ENCODE measurements around the gene CCNO.
A peak's percentile ranks its signal among the peaks of the same experiment; 100 is the strongest.

Gene CCNO

GRCh38 chr5:55219770-55220169 lies 13.6 kb downstream of the CCNO start:
- Histone ChIP-seq H4K8ac (ENCODE audit: low read depth, low read length) (no peak overlapping the region), H2BK5ac (ENCODE audit: low read length) (no peak overlapping the region), H3K4ac (ENCODE audit: low read depth, low read length) (no peak overlapping the region), H4K5ac (ENCODE audit: low read length) (no peak overlapping the region), H3K4me1 (ENCODE audit: control insufficient read depth, low read depth, low read length) (no peaks in the 10 kb centered on the region), H3K9ac (ENCODE audit: low read length) (no peak overlapping the region), H3K56ac (ENCODE audit: low read length) (no peak overlapping the region), H3K27me3 (ENCODE audit: insufficient read depth, low read length, poor library complexity) (peaks cover 36% of the 10 kb centered on the region), H2BK120ac (ENCODE audit: low read depth, low read length) (no peak overlapping the region), H3K36me3 (ENCODE audit: control insufficient read depth, insufficient read depth, low read length) (no peaks in the 10 kb centered on the region), H3K79me2 (ENCODE audit: control insufficient read depth, insufficient read depth, low read length) (no peaks in the 10 kb centered on the region), H2AK5ac (ENCODE audit: low read length) (no peak overlapping the region), H3K18ac (ENCODE audit: low read length) (no peak overlapping the region), H2BK15ac (replicated peaks; ENCODE audit: low read depth) (no peak overlapping the region), H3K23ac (ENCODE audit: low read length) (no peak overlapping the region), H3K79me1 (ENCODE audit: low read length) (no peaks in the 10 kb centered on the region), H3K4me3 (ENCODE audit: low read length) (no peak overlapping the region), H3K4me2 (ENCODE audit: low read length) (no peak overlapping the region), H3K27ac (ENCODE audit: low read depth, low read length) (no peak overlapping the region)
- no CpG with 5 or more reads among the region's 3 CpGs for WGBS (ENCODE audit: extremely low coverage, insufficient coverage, low lambda C conversion rate)
- DNase-seq = no peak

DNA sequence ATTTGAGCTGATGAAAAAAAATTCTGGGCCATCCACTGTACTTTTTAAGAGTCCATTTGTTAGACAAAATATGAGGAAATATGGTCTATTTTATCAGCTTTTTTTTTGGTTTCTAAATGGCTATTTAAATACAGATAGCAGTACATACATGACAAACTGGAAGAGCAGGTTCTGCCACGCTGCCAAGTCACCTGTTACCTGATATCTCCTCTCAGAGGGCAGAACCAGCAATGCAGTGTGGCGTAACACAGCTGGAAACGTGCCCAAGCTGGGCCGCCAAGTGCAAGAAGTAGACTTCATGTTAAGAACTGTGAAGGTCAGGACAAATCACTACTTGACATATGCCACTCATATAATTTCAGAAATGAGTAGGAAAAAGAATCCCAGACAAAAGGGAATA lies 14.4 kb downstream of the CCNO start:
- H3K79me2 ChIP-seq (ENCODE audit: control insufficient read depth, insufficient read depth, low read length) = no peaks in the 10 kb centered on the region
- no peak overlapping the region for H3K9ac ChIP-seq (ENCODE audit: low read length)
- no peak overlapping the region for H3K18ac ChIP-seq (ENCODE audit: low read length)
- no peak overlapping the region for H2BK15ac ChIP-seq (replicated peaks; ENCODE audit: low read depth)
- no peak overlapping the region for H4K8ac ChIP-seq (ENCODE audit: low read depth, low read length)
- H2BK5ac ChIP-seq (ENCODE audit: low read length) = no peak overlapping the region
- H3K27ac ChIP-seq (ENCODE audit: low read depth, low read length) = no peak overlapping the region
- no peak overlapping the region for H3K4me2 ChIP-seq (ENCODE audit: low read length)
- peaks cover 28% of the 10 kb centered on the region for H3K27me3 ChIP-seq (ENCODE audit: insufficient read depth, low read length, poor library complexity)
- no peaks in the 10 kb centered on the region for H3K36me3 ChIP-seq (ENCODE audit: control insufficient read depth, insufficient read depth, low read length)
- H3K23ac ChIP-seq (ENCODE audit: low read length) = no peak overlapping the region
- H4K5ac ChIP-seq (ENCODE audit: low read length) = no peak overlapping the region
- no peak overlapping the region for H2BK120ac ChIP-seq (ENCODE audit: low read depth, low read length)
- H3K4ac ChIP-seq (ENCODE audit: low read depth, low read length) = no peak overlapping the region
- no peaks in the 10 kb centered on the region for H3K79me1 ChIP-seq (ENCODE audit: low read length)
- no peak overlapping the region for H2AK5ac ChIP-seq (ENCODE audit: low read length)
- no peak overlapping the region for H3K4me3 ChIP-seq (ENCODE audit: low read length)
- WGBS (ENCODE audit: extremely low coverage, insufficient coverage, low lambda C conversion rate) = no CpG with 5 or more reads among the region's 4 CpGs
- no peak overlapping the region for H3K56ac ChIP-seq (ENCODE audit: low read length)
- DNase-seq = peak; percentile 66
- H3K4me1 ChIP-seq (ENCODE audit: control insufficient read depth, low read depth, low read length) = no peaks in the 10 kb centered on the region

GRCh38 chr5:55211184-55211874 lies 22.1 kb downstream of the CCNO start:
- Histone ChIP-seq H3K23ac (ENCODE audit: low read length) (no peak overlapping the region), H3K36me3 (ENCODE audit: control insufficient read depth, insufficient read depth, low read length) (no peaks in the 10 kb centered on the region), H3K18ac (ENCODE audit: low read length) (no peak overlapping the region), H2BK15ac (replicated peaks; ENCODE audit: low read depth) (no peak overlapping the region), H3K4me1 (ENCODE audit: control insufficient read depth, low read depth, low read length) (no peaks in the 10 kb centered on the region), H4K5ac (ENCODE audit: low read length) (no peak overlapping the region), H3K79me2 (ENCODE audit: control insufficient read depth, insufficient read depth, low read length) (no peaks in the 10 kb centered on the region), H3K27me3 (ENCODE audit: insufficient read depth, low read length, poor library complexity) (no peaks in the 10 kb centered on the region), H3K56ac (ENCODE audit: low read length) (no peak overlapping the region), H3K79me1 (ENCODE audit: low read length) (no peaks in the 10 kb centered on the region), H3K4me3 (ENCODE audit: low read length) (no peak overlapping the region), H2BK5ac (ENCODE audit: low read length) (no peak overlapping the region), H2AK5ac (ENCODE audit: low read length) (no peak overlapping the region), H3K27ac (ENCODE audit: low read depth, low read length) (no peak overlapping the region), H4K8ac (ENCODE audit: low read depth, low read length) (no peak overlapping the region), H3K9ac (ENCODE audit: low read length) (no peak overlapping the region), H2BK120ac (ENCODE audit: low read depth, low read length) (no peak overlapping the region), H3K4ac (ENCODE audit: low read depth, low read length) (no peak overlapping the region), H3K4me2 (ENCODE audit: low read length) (no peak overlapping the region)
- DNase-seq = no peak
- WGBS (ENCODE audit: extremely low coverage, insufficient coverage, low lambda C conversion rate) = no CpG with 5 or more reads among the region's 2 CpGs

DNA sequence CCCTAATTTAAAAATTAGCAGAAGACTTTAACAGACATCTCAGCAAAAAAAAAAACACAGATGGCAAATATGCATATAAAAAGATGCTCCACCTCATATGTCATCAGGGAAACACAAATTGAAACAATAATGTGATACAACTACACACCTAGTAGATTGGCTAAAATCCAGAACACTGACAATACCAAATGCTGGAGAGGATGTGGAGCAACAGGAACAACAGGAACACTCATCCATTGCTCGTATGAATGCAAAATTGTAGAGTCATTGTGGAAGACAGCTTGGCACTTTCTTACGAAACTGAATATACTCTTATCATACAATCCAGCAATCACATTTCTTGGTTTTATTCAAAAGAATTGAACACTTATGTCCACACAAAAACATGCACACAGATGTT lies 28.4 kb downstream of the CCNO start:
- WGBS (ENCODE audit: extremely low coverage, insufficient coverage, low lambda C conversion rate) = no CpG with 5 or more reads among the region's 2 CpGs
- no peaks in the 10 kb centered on the region for H3K79me2 ChIP-seq (ENCODE audit: control insufficient read depth, insufficient read depth, low read length)
- H2AK5ac ChIP-seq (ENCODE audit: low read length) = no peak overlapping the region
- H3K18ac ChIP-seq (ENCODE audit: low read length) = no peak overlapping the region
- no peak overlapping the region for H3K27ac ChIP-seq (ENCODE audit: low read depth, low read length)
- no peak overlapping the region for H4K5ac ChIP-seq (ENCODE audit: low read length)
- H2BK5ac ChIP-seq (ENCODE audit: low read length) = no peak overlapping the region
- no peaks in the 10 kb centered on the region for H3K79me1 ChIP-seq (ENCODE audit: low read length)
- no peaks in the 10 kb centered on the region for H3K36me3 ChIP-seq (ENCODE audit: control insufficient read depth, insufficient read depth, low read length)
- no peak overlapping the region for H2BK120ac ChIP-seq (ENCODE audit: low read depth, low read length)
- H2BK15ac ChIP-seq (replicated peaks; ENCODE audit: low read depth) = no peak overlapping the region
- no peak for DNase-seq
- H3K4me2 ChIP-seq (ENCODE audit: low read length) = no peak overlapping the region
- no peak overlapping the region for H3K23ac ChIP-seq (ENCODE audit: low read length)
- H3K4me1 ChIP-seq (ENCODE audit: control insufficient read depth, low read depth, low read length) = no peaks in the 10 kb centered on the region
- H3K4me3 ChIP-seq (ENCODE audit: low read length) = no peak overlapping the region
- no peaks in the 10 kb centered on the region for H3K27me3 ChIP-seq (ENCODE audit: insufficient read depth, low read length, poor library complexity)
- H3K4ac ChIP-seq (ENCODE audit: low read depth, low read length) = no peak overlapping the region
- no peak overlapping the region for H4K8ac ChIP-seq (ENCODE audit: low read depth, low read length)
- no peak overlapping the region for H3K9ac ChIP-seq (ENCODE audit: low read length)
- no peak overlapping the region for H3K56ac ChIP-seq (ENCODE audit: low read length)

DNA sequence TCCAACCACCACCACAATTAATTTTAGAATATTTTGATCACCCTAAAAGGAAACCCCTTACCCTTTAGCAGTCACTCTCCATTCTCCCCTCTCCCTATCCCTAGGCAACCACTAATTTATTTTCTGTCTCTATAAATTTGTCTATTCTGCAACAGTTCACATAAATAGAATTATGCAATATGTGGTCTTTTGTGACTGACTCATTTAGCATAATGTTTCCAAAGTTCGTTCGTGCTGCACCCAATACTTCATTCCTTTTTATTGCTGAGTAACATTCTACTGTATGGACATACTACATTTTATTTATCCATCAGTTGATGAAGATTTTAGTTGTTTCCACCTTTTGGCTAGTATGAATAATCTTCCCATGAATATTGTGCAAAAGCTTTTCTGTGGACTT lies 42.2 kb downstream of the CCNO start:
- Histone ChIP-seq H3K18ac (ENCODE audit: low read length) (no peak overlapping the region), H3K4me1 (ENCODE audit: control insufficient read depth, low read depth, low read length) (no peaks in the 10 kb centered on the region), H4K5ac (ENCODE audit: low read length) (no peak overlapping the region), H3K27me3 (ENCODE audit: insufficient read depth, low read length, poor library complexity) (no peaks in the 10 kb centered on the region), H3K79me1 (ENCODE audit: low read length) (no peaks in the 10 kb centered on the region), H2AK5ac (ENCODE audit: low read length) (no peak overlapping the region), H3K4me3 (ENCODE audit: low read length) (no peak overlapping the region), H3K56ac (ENCODE audit: low read length) (no peak overlapping the region), H3K79me2 (ENCODE audit: control insufficient read depth, insufficient read depth, low read length) (no peaks in the 10 kb centered on the region), H2BK5ac (ENCODE audit: low read length) (no peak overlapping the region), H3K23ac (ENCODE audit: low read length) (no peak overlapping the region), H2BK120ac (ENCODE audit: low read depth, low read length) (no peak overlapping the region), H3K36me3 (ENCODE audit: control insufficient read depth, insufficient read depth, low read length) (no peaks in the 10 kb centered on the region), H3K4ac (ENCODE audit: low read depth, low read length) (no peak overlapping the region), H4K8ac (ENCODE audit: low read depth, low read length) (no peak overlapping the region), H2BK15ac (replicated peaks; ENCODE audit: low read depth) (no peak overlapping the region), H3K27ac (ENCODE audit: low read depth, low read length) (no peak overlapping the region), H3K4me2 (ENCODE audit: low read length) (no peak overlapping the region), H3K9ac (ENCODE audit: low read length) (no peak overlapping the region)
- DNase-seq = no peak
- WGBS (ENCODE audit: extremely low coverage, insufficient coverage, low lambda C conversion rate) = no CpG with 5 or more reads among the region's 2 CpGs
